ENCODE results near the gene NRP2. TPM values are rescaled to one million over a fixed set of nuclear protein-coding genes. Genes with fewer than 3 reads are reported as not detected.

Gene NRP2
- total and polyA plus RNA-seq, 2 donors (not counting 1 experiment from before 2014, with no cell fraction given): 1.8 to 6.8 TPM

DNA sequence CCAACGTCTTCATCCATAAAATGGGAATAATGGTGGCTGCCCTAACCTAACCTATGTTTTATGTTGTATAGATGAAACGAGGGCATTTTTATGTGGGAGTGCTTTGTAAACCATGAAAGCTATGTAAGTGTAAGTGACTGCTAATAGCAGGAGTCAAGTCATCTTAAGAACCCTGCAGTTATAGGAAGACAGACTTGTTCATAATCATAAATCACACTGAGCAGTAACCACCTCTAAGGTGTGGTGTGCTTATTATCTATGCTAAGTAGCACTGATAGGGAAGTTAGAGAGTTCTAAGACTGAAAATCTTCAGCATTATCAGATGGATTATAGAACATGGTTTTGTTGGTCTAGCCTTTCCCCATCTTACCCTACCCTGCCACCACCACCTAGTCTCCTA lies 24.2 kb upstream of the NRP2 start:
- peaks cover 22 to 28% of the 10 kb centered on the region in 2 donors for H3K4me1 ChIP-seq (ENCODE audit: control insufficient read depth in 2 of 2, insufficient read depth in 2 of 2, low read length in 2 of 2)
- 67% methylated on average over 1 of the region's 2 CpGs for WGBS (ENCODE audit: insufficient coverage)

DNA sequence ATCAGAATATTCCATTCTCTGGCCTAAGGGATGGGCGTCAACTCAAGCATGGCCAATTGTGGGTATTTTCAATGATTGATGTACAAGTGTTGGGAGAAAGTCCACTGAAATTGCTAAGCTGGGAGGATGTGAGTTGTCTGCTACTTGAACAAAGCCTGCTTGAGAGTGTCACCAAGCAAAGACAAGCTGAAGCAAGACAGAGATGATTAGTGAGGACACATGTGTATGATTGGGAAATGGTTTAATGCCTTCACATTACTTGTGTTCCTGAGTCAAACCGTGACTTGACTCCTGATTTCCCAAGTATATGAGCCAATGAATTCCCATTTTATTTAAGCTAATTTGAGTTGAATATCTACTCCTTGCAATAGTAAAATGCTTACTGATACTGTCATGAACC lies 23.7 kb upstream of the NRP2 start:
- Histone ChIP-seq H2AFZ (ENCODE audit: insufficient read depth, low read depth, low read length, poor library complexity, severe bottlenecking) (no peak overlapping the region), H3K9me3 (ENCODE audit: control extremely low read depth in 1 of 3, control insufficient read depth in 2 of 3, insufficient read depth in 1 of 3, low read length in 2 of 3) (no peaks in the 10 kb centered on the region), H3K27ac (ENCODE audit: low read length in 2 of 2) (no peak overlapping the region), H3K36me3 (replicated peaks in 1 of 2; ENCODE audit: control extremely low read depth in 1 of 2, control insufficient read depth in 1 of 2, extremely low read depth in 1 of 2, insufficient read depth in 2 of 2, low read length in 1 of 2) (no peaks in the 10 kb centered on the region), H3K4me1 (ENCODE audit: control insufficient read depth in 2 of 2, insufficient read depth in 2 of 2, low read length in 2 of 2) (peaks cover 22 to 28% of the 10 kb centered on the region in 2 donors), H3K79me2 (ENCODE audit: control insufficient read depth, insufficient read depth, low read length) (no peaks in the 10 kb centered on the region), H3K9ac (ENCODE audit: low read length) (no peak overlapping the region), H3K4me3 (ENCODE audit: control extremely low read depth in 1 of 5, extremely low read depth in 1 of 5, insufficient read depth in 1 of 5, low read depth in 2 of 5, low read length in 4 of 5) (no peak overlapping the region), H3K4me2 (replicated peaks; ENCODE audit: low read depth, low read length, poor library complexity, severe bottlenecking) (no peak overlapping the region), H4K20me1 (ENCODE audit: control insufficient read depth, insufficient read depth, low read length, poor library complexity, severe bottlenecking) (no peaks in the 10 kb centered on the region), H3K27me3 (replicated peaks in 1 of 4; ENCODE audit: control extremely low read depth in 1 of 4, control insufficient read depth in 3 of 4, insufficient read depth in 4 of 4, low read length in 3 of 4) (peaks cover 0 to 5% (median 2%) of the 10 kb centered on the region in 4 experiments)
- Mint-ChIP-seq H3K27me3 (peaks cover 20% of the 10 kb centered on the region), H3K9me3 (ENCODE audit: insufficient read depth) (no peaks in the 10 kb centered on the region), H3K4me3 (no peak overlapping the region), H3K4me1 (peaks cover 38% of the 10 kb centered on the region), H3K27ac (no peak overlapping the region)
- no peak for DNase-seq
- no peak for ATAC-seq (ENCODE audit: low read depth)
- intact Hi-C loops (cut with micrococcal nuclease): no loop called here
- WGBS (ENCODE audit: insufficient coverage): no CpG with 5 or more reads among the region's 2 CpGs
- ChIA-PET POLR2A (no interaction called here), CTCF (interaction anchor here (2.7 kb wide), 1 partner anchor 18 kb away, joined by 9 read pairs; no protein-coding TSS in a partner anchor)
- TF ChIP-seq, protein P1, sequence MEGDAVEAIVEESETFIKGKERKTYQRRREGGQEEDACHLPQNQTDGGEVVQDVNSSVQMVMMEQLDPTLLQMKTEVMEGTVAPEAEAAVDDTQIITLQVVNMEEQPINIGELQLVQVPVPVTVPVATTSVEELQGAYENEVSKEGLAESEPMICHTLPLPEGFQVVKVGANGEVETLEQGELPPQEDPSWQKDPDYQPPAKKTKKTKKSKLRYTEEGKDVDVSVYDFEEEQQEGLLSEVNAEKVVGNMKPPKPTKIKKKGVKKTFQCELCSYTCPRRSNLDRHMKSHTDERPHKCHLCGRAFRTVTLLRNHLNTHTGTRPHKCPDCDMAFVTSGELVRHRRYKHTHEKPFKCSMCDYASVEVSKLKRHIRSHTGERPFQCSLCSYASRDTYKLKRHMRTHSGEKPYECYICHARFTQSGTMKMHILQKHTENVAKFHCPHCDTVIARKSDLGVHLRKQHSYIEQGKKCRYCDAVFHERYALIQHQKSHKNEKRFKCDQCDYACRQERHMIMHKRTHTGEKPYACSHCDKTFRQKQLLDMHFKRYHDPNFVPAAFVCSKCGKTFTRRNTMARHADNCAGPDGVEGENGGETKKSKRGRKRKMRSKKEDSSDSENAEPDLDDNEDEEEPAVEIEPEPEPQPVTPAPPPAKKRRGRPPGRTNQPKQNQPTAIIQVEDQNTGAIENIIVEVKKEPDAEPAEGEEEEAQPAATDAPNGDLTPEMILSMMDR (IDR thresholded peaks at IDR 0.05): no peak
- TF ChIP-seq EZH2 (IDR thresholded peaks at IDR 0.05; ENCODE audit: borderline replicate concordance, insufficient read depth, low read depth, low read length, poor library complexity, severe bottlenecking): no peak

More for the DNA sequence above, 24.2 kb upstream of the NRP2 start:
- Histone ChIP-seq H3K27me3 (replicated peaks in 1 of 4; ENCODE audit: control extremely low read depth in 1 of 4, control insufficient read depth in 3 of 4, insufficient read depth in 4 of 4, low read length in 3 of 4) (peaks cover 0 to 5% (median 2%) of the 10 kb centered on the region in 4 experiments), H3K27ac (ENCODE audit: low read length in 2 of 2) (no peak overlapping the region), H3K9ac (ENCODE audit: low read length) (no peak overlapping the region), H4K20me1 (ENCODE audit: control insufficient read depth, insufficient read depth, low read length, poor library complexity, severe bottlenecking) (no peaks in the 10 kb centered on the region), H2AFZ (ENCODE audit: insufficient read depth, low read depth, low read length, poor library complexity, severe bottlenecking) (no peak overlapping the region), H3K4me3 (ENCODE audit: control extremely low read depth in 1 of 5, extremely low read depth in 1 of 5, insufficient read depth in 1 of 5, low read depth in 2 of 5, low read length in 4 of 5) (no peak overlapping the region), H3K36me3 (replicated peaks in 1 of 2; ENCODE audit: control extremely low read depth in 1 of 2, control insufficient read depth in 1 of 2, extremely low read depth in 1 of 2, insufficient read depth in 2 of 2, low read length in 1 of 2) (no peaks in the 10 kb centered on the region), H3K79me2 (ENCODE audit: control insufficient read depth, insufficient read depth, low read length) (no peaks in the 10 kb centered on the region), H3K9me3 (ENCODE audit: control extremely low read depth in 1 of 3, control insufficient read depth in 2 of 3, insufficient read depth in 1 of 3, low read length in 2 of 3) (no peaks in the 10 kb centered on the region), H3K4me2 (replicated peaks; ENCODE audit: low read depth, low read length, poor library complexity, severe bottlenecking) (no peak overlapping the region)
- DNase-seq (no peak), ATAC-seq (ENCODE audit: low read depth) (no peak)
- intact Hi-C loops (cut with micrococcal nuclease): no loop called here
- Mint-ChIP-seq H3K4me1 (peaks cover 36% of the 10 kb centered on the region), H3K27ac (no peak overlapping the region), H3K27me3 (peaks cover 21% of the 10 kb centered on the region), H3K9me3 (ENCODE audit: insufficient read depth) (no peaks in the 10 kb centered on the region), H3K4me3 (no peak overlapping the region)
- POLR2A ChIA-PET: interaction anchor here (0.7 kb wide), 1 partner anchor 23 kb away, joined by 4 read pairs; no protein-coding TSS in a partner anchor
- CTCF ChIA-PET: no interaction called here
- TF ChIP-seq, protein P1 (IDR thresholded peaks at IDR 0.05): no peak
- no peak for TF ChIP-seq EZH2 (IDR thresholded peaks at IDR 0.05; ENCODE audit: borderline replicate concordance, insufficient read depth, low read depth, low read length, poor library complexity, severe bottlenecking)

All from B cell (primary cell).